Raji (cell line): ENCODE results near the gene SPSB2.

Source experiments
- POLR2A ChIP-seq: IDR thresholded peaks from 2 replicates; pipeline ENCODE4 v1.6.1; 2011; ENCODE audit warnings: low read depth, low read length, control low read depth; ENCODE audit not compliant: insufficient read depth

Gene SPSB2

GRCh38 chr12:6822426-6823135, 50.5 kb downstream of the SPSB2 start:
- no peak for TF ChIP-seq POLR2A

- no peak for TF ChIP-seq POLR2A
These were observed 51.3 kb downstream of the SPSB2 start, which contains the start of gene GPR162 for GRCh38 chr12:6821591-6822425. Gene GPR162, plus strand, starts transcription at chr12:6821821. Its CDS starts 2,078 bp downstream, at chr12:6823899.
